NCI-H2227 treated with DMSO at 0.1 percent for 48 hours (cell line): ENCODE measurements around the gene ATMIN.

Experiments used
- DNase-seq: peaks from one replicate; lab custom pipeline; 2025; lab: John Stamatoyannopoulos, UW

The ATMIN gene

GRCh38 chr16:81005610-81006161 lies 30.0 kb upstream of the ATMIN start:
- no peak for DNase-seq

- no peak for DNase-seq
Observed at GRCh38 chr16:81006211-81006812, 29.3 kb upstream of the ATMIN start.

- DNase-seq: peak; percentile 93
Observed at GRCh38 chr16:81006813-81007695, 28.6 kb upstream of the ATMIN start, which contains the start of the genes CENPN and CMC2. TSS of gene CENPN (plus strand) at chr16:81007214. CDS start at chr16:81011940, 4,726 bp downstream. TSS of gene CMC2 (minus strand) at chr16:81006885. CDS start at chr16:80997394, 9,491 bp downstream.

GRCh38 chr16:81008505-81008789 lies 27.2 kb upstream of the ATMIN start:
- DNase-seq: no peak

- no peak for DNase-seq
Observed at GRCh38 chr16:81012974-81013373, 22.7 kb upstream of the ATMIN start.

GRCh38 chr16:81014672-81015071 lies 21.0 kb upstream of the ATMIN start:
- no peak for DNase-seq

GRCh38 chr16:81018496-81018895 lies 17.1 kb upstream of the ATMIN start:
- no peak for DNase-seq

- no peak for DNase-seq
Observed at GRCh38 chr16:81026429-81026828, 9.2 kb upstream of the ATMIN start.

GRCh38 chr16:81029930-81030604 lies 5.6 kb upstream of the ATMIN start:
- DNase-seq: no peak

- DNase-seq: no peak
Observed at GRCh38 chr16:81035975-81036750, 521 bp downstream of the ATMIN start.

GRCh38 chr16:81036751-81037350 lies 1.2 kb downstream of the ATMIN start:
- DNase-seq: no peak

GRCh38 chr16:81040131-81040530 lies 4.5 kb downstream of the ATMIN start:
- no peak for DNase-seq

GRCh38 chr16:81040842-81041241 lies 5.2 kb downstream of the ATMIN start:
- DNase-seq: no peak

- DNase-seq: no peak
Observed at GRCh38 chr16:81041696-81042095, 6.1 kb downstream of the ATMIN start.

GRCh38 chr16:81042821-81043220 lies 7.2 kb downstream of the ATMIN start:
- no peak for DNase-seq

- DNase-seq: no peak
Observed at GRCh38 chr16:81053761-81054160, 18.1 kb downstream of the ATMIN start.

- no peak for DNase-seq
Observed at GRCh38 chr16:81060576-81061306, 25.1 kb downstream of the ATMIN start.

- no peak for DNase-seq
Observed at GRCh38 chr16:81061307-81061640, 25.6 kb downstream of the ATMIN start.

GRCh38 chr16:81061871-81062608 lies 26.4 kb downstream of the ATMIN start:
- DNase-seq: no peak

GRCh38 chr16:81066681-81067080 lies 31.0 kb downstream of the ATMIN start:
- no peak for DNase-seq
